Tibial nerve (tissue), 4 donors: Measurements from ENCODE around the gene ZNF423. TPM values are rescaled to one million over a fixed set of nuclear protein-coding genes. Genes with fewer than 3 reads are reported as not detected.

ENCODE experiments used
- DNase-seq, 2 donors: peaks; one replicate each; pipeline ENCODE4 v3.0.0-alpha.2; 2019; ENCODE audit warnings: low spot score in 2 of 2
- H3K27ac ChIP-seq, 4 donors: fragments of 200-600 bp; sonication (generic) in 3 of 4; one replicate each; pipeline ENCODE4 v1.5.1; 2017 to 2019; ENCODE audit warnings: mild to moderate bottlenecking in 1 of 4
- H3K27me3 ChIP-seq, 2 donors: fragments of 200-600 bp; sonication (generic) in 1 of 2; one replicate each; pipeline versions ENCODE4 v1.5.1 to v1.6.0; 2017 to 2019
- H3K36me3 ChIP-seq, 3 donors: fragments of 200-600 bp; sonication (generic); one replicate each; pipeline ENCODE4 v1.5.1; 2018 to 2019
- H3K4me1 ChIP-seq, 4 donors: fragments of 200-600 bp; sonication (generic) in 3 of 4; one replicate each; pipeline ENCODE4 v1.5.1; 2017 to 2019
- H3K4me3 ChIP-seq, 4 donors: fragments of 200-600 bp; sonication (generic) in 3 of 4; one replicate each; pipeline ENCODE4 v1.5.1; 2017 to 2019; ENCODE audit warnings: mild to moderate bottlenecking in 1 of 4, moderate library complexity in 1 of 4
- H3K9me3 ChIP-seq, 4 donors: fragments of 200-600 bp; sonication (generic) in 3 of 4; one replicate each; pipeline ENCODE4 v1.5.1; 2017 to 2019
- CTCF ChIP-seq, 5 experiments: fragments of 200-600 bp in 3 of 5; fragments of 450-650 bp in 2 of 5; sonication (generic) in 3 of 5; IDR thresholded peaks; one replicate each; pipeline ENCODE4 v1.5.1; 2016 to 2019; ENCODE audit warnings: antibody characterized with exemption in 5 of 5, mild to moderate bottlenecking in 3 of 5, moderate library complexity in 2 of 5
- EP300 ChIP-seq, 2 donors: sonication (generic); formaldehyde crosslinking; IDR thresholded peaks; one replicate each; pipeline ENCODE4 v1.6.1; 2017; ENCODE audit warnings: antibody characterized with exemption in 2 of 2, mild to moderate bottlenecking in 1 of 2
- POLR2A ChIP-seq, 2 donors: fragments of 450-650 bp; IDR thresholded peaks; one replicate each; pipeline ENCODE4 v1.6.1; 2017; ENCODE audit warnings: antibody characterized with exemption in 2 of 2, mild to moderate bottlenecking in 2 of 2, moderate library complexity in 2 of 2
- WGBS, 2 donors: methylation state at CpG; one replicate each; pipeline ENCODE4 v1.1.5; 2018; 5-methylcytosine and 5-hydroxymethylcytosine counted together
- total RNA-seq, 4 donors: library from RNA; depleted of rRNA; stranded (reverse); fragments of >200 nt; gene quantifications; one replicate each; pipeline ENCODE4 v1.1.0, GENCODE V29; 2016

Gene ZNF423
- total RNA-seq, 4 donors from 2014 or later: 15.9 to 20.5 (median 18.5) TPM

DNA sequence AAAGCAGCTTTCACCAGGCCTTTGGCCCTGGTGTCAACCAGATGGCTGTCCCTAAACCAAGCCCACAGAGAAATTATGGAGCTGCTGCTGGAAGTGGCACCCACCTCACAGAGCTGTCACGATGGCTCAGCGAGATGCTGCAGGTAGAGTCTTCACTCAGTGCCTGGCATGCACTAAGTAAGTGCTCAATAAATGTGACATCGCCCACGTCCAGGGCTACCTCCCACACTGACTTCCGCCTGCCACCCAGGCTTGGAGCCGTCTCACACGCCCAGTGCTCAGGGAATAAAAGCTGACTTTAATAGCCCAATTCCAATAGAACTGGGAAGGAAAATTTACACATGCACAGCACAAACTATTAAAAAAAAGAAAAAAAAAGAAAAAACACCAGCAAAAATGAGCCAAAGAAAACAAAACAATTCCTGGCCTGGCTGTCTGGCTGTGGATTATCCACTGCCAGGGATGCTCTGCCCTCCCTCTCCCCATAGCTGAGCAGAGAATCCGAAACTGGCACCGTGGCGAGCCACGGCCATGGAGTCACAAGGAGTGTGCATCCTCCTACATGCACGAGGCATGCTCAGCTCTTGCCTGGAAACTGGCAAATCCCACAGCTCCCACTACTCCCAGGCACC is 68.9 kb downstream of the ZNF423 start:
- Histone ChIP-seq H3K27ac (no peak overlapping the region), H3K4me3 (no peak overlapping the region), H3K27me3 (no peaks in the 10 kb centered on the region), H3K4me1 (peaks cover 0 to 19% (median 0%) of the 10 kb centered on the region in 4 donors), H3K36me3 (no peaks in the 10 kb centered on the region), H3K9me3 (no peaks in the 10 kb centered on the region)
- 52 to 70% methylated on average over 12 of the region's 12 CpGs for WGBS, 2 donors
- no peak for TF ChIP-seq POLR2A (IDR thresholded peaks at IDR 0.05)
- no peak for TF ChIP-seq EP300 (IDR thresholded peaks at IDR 0.05)
- TF ChIP-seq CTCF (IDR thresholded peaks at IDR 0.05): no peak
- DNase-seq: no peak

- no peak for TF ChIP-seq POLR2A (IDR thresholded peaks at IDR 0.05)
- no peak for TF ChIP-seq CTCF (IDR thresholded peaks at IDR 0.05)
- TF ChIP-seq EP300 (IDR thresholded peaks at IDR 0.05): no peak
- Histone ChIP-seq H3K36me3 (no peaks in the 10 kb centered on the region), H3K4me1 (peaks cover 0 to 22% (median 0%) of the 10 kb centered on the region in 4 donors), H3K27me3 (no peaks in the 10 kb centered on the region), H3K9me3 (no peaks in the 10 kb centered on the region), H3K27ac (no peak overlapping the region), H3K4me3 (no peak overlapping the region)
- DNase-seq: no peak
- WGBS, 2 donors: 76 to 85% methylated on average over 11 of the region's 11 CpGs
Measured at GRCh38 chr16:49785970-49786369, 69.9 kb downstream of the ZNF423 start.

DNA sequence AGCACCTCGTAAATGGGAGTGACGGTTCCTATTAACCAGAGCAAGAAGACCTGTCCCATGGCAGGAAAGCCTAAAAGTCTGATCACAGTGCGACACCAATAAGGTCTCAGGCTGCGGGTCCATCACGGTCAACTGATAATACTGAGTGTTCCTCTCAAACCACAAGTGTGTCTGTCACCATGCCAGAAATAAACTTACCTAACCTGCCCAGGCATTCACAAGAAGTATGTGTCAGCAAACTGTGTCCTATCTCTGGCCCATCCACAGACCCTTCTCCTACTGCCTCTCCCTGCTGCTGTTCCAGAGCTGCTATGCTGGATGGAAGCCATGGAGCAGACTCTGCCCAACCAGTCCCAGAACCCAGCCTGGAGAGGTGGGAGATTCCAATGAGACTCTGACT is 73.5 kb downstream of the ZNF423 start:
- TF ChIP-seq CTCF (IDR thresholded peaks at IDR 0.05): no peak
- WGBS, 2 donors: 88 to 95% methylated on average over 5 of the region's 5 CpGs
- H3K27me3 ChIP-seq: no peaks in the 10 kb centered on the region
- H3K4me1 ChIP-seq: peaks cover 0 to 5% (median 0%) of the 10 kb centered on the region in 4 donors
- H3K36me3 ChIP-seq: no peaks in the 10 kb centered on the region
- H3K27ac ChIP-seq: no peak overlapping the region
- no peak overlapping the region for H3K4me3 ChIP-seq
- DNase-seq: no peak
- H3K9me3 ChIP-seq: no peaks in the 10 kb centered on the region

DNA sequence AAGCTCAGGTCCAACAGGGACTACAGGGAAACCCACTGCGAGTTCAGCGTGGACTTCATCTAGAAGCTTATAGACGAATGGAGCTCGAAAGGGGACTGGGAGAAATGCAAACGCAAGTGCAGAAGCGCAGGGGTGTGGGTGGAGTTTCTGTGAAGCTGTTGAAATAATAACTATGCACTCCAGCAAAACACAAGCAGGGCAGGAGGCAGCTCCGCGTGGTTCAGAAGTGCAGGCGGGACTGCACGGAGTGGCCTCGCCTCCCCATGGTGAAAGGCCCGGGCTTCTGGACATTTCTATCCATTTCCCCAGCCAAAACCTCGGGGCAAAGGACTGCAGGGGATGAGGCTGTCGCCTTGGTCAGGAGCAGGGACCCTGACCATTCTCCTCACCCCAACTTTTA is 74.5 kb downstream of the ZNF423 start:
- TF ChIP-seq POLR2A (IDR thresholded peaks at IDR 0.05): no peak
- Histone ChIP-seq H3K4me1 (peaks cover 0 to 12% (median under 1%) of the 10 kb centered on the region in 4 donors), H3K27ac (no peak overlapping the region), H3K9me3 (no peaks in the 10 kb centered on the region), H3K4me3 (no peak overlapping the region), H3K36me3 (no peaks in the 10 kb centered on the region), H3K27me3 (no peaks in the 10 kb centered on the region)
- DNase-seq: no peak
- 62 to 63% methylated on average over 14 of the region's 14 CpGs for WGBS, 2 donors

DNA sequence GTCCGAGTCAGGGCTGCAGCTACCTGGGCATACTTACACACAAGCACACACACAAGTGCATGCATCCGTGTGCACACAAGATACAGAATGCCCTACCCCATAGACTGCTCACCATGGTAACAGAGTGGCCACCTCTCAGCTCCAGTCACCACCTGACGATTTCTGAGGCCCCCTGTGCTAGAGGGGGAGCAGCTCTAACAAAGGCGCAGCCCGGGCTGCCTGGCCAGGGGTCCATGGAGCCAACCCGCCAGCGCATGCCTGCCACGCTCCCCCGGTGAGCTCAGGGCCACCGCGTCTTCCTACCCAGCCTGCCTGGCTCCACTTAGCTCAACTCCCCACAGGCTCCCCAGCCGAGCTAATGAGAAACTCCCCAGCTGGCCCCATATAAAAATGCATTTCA is 75.5 kb downstream of the ZNF423 start:
- H3K27ac ChIP-seq: no peak overlapping the region
- 70 to 79% methylated on average over 10 to 11 of the region's 12 CpGs for WGBS, 2 donors
- H3K36me3 ChIP-seq: no peaks in the 10 kb centered on the region
- no peak for DNase-seq
- no peak overlapping the region for H3K4me3 ChIP-seq
- H3K27me3 ChIP-seq: no peaks in the 10 kb centered on the region
- TF ChIP-seq CTCF (IDR thresholded peaks at IDR 0.05) (no peak), EP300 (IDR thresholded peaks at IDR 0.05) (no peak), POLR2A (IDR thresholded peaks at IDR 0.05) (no peak)
- H3K9me3 ChIP-seq: no peaks in the 10 kb centered on the region
- peaks cover 0 to 21% (median 3%) of the 10 kb centered on the region in 4 donors for H3K4me1 ChIP-seq

- Histone ChIP-seq H3K36me3 (no peaks in the 10 kb centered on the region), H3K9me3 (no peaks in the 10 kb centered on the region), H3K4me1 (peaks cover 0 to 25% (median 3%) of the 10 kb centered on the region in 4 donors), H3K27me3 (no peaks in the 10 kb centered on the region), H3K27ac (no peak overlapping the region), H3K4me3 (no peak overlapping the region)
- no peak for DNase-seq
- 75 to 77% methylated on average over 7 of the region's 7 CpGs for WGBS, 2 donors
- TF ChIP-seq EP300 (IDR thresholded peaks at IDR 0.05) (no peak), POLR2A (IDR thresholded peaks at IDR 0.05) (no peak), CTCF (IDR thresholded peaks at IDR 0.05) (no peak)
Measured at GRCh38 chr16:49779979-49780378, 75.9 kb downstream of the ZNF423 start.
